Measurements from ENCODE around the gene SRMS. TPM values are rescaled to one million over a fixed set of nuclear protein-coding genes. Genes with fewer than 3 reads are reported as not detected.
A peak's percentile ranks its signal among the peaks of the same experiment; 100 is the strongest.

Gene SRMS
- total and polyA plus RNA-seq, 2 donors, result 0.05 TPM

GRCh38 chr20:63557481-63557891, 9.9 kb upstream of the SRMS start:
- peaks cover 4 to 11% of the 10 kb centered on the region in 2 donors for H3K36me3 ChIP-seq (ENCODE audit: control insufficient read depth in 2 of 2, insufficient read depth in 2 of 2, low read length in 1 of 2)

GRCh38 chr20:63556873-63557478, 9.4 kb upstream of the SRMS start:
- peaks cover 4 to 11% of the 10 kb centered on the region in 2 donors for H3K36me3 ChIP-seq (ENCODE audit: control insufficient read depth in 2 of 2, insufficient read depth in 2 of 2, low read length in 1 of 2)
- H3K4me1 ChIP-seq (ENCODE audit: control insufficient read depth in 2 of 2, insufficient read depth in 2 of 2, low read length in 2 of 2), result peaks cover 12 to 25% of the 10 kb centered on the region in 2 donors
- 96% methylated on average over 23 of the region's 23 CpGs for WGBS
- H3K27me3 ChIP-seq (ENCODE audit: control insufficient read depth in 2 of 2, insufficient read depth in 1 of 2, low read length in 1 of 2), result peaks cover 0 to 29% of the 10 kb centered on the region in 2 donors
- H3K9me3 ChIP-seq (ENCODE audit: control insufficient read depth in 2 of 2, insufficient read depth in 1 of 2, low read length in 1 of 2), result peaks cover 0 to 11% of the 10 kb centered on the region in 2 donors
- DNase-seq (ENCODE audit: low read depth in 6 of 9, low spot score in 9 of 9), result no peak
- no peak overlapping the region for H3K4me3 ChIP-seq (ENCODE audit: low read length in 2 of 2)
- H3K27ac ChIP-seq (ENCODE audit: low read depth in 1 of 2, low read length in 1 of 2), result no peak overlapping the region

More at GRCh38 chr20:63557481-63557891, 9.9 kb upstream of the SRMS start:
- Histone ChIP-seq H3K4me1 (ENCODE audit: control insufficient read depth in 2 of 2, insufficient read depth in 2 of 2, low read length in 2 of 2) (peaks cover 7 to 20% of the 10 kb centered on the region in 2 donors), H3K9me3 (ENCODE audit: control insufficient read depth in 2 of 2, insufficient read depth in 1 of 2, low read length in 1 of 2) (peaks cover 0 to 7% of the 10 kb centered on the region in 2 donors), H3K4me3 (ENCODE audit: low read length in 2 of 2) (no peak overlapping the region), H3K27me3 (ENCODE audit: control insufficient read depth in 2 of 2, insufficient read depth in 1 of 2, low read length in 1 of 2) (peaks cover 0 to 29% of the 10 kb centered on the region in 2 donors), H3K27ac (ENCODE audit: low read depth in 1 of 2, low read length in 1 of 2) (no peak overlapping the region)
- 98% methylated on average over 19 of the region's 19 CpGs for WGBS
- no peak for DNase-seq (ENCODE audit: low read depth in 6 of 9, low spot score in 9 of 9)

GRCh38 chr20:63555661-63556381, 8.3 kb upstream of the SRMS start:
- Histone ChIP-seq H3K4me1 (ENCODE audit: control insufficient read depth in 2 of 2, insufficient read depth in 2 of 2, low read length in 2 of 2) (peaks cover 15 to 30% of the 10 kb centered on the region in 2 donors), H3K36me3 (ENCODE audit: control insufficient read depth in 2 of 2, insufficient read depth in 2 of 2, low read length in 1 of 2) (peaks cover 0 to 7% of the 10 kb centered on the region in 2 donors), H3K4me3 (ENCODE audit: low read length in 2 of 2) (no peak overlapping the region), H3K9me3 (ENCODE audit: control insufficient read depth in 2 of 2, insufficient read depth in 1 of 2, low read length in 1 of 2) (peaks cover 0 to 11% of the 10 kb centered on the region in 2 donors), H3K27me3 (ENCODE audit: control insufficient read depth in 2 of 2, insufficient read depth in 1 of 2, low read length in 1 of 2) (peaks cover 0 to 32% of the 10 kb centered on the region in 2 donors), H3K27ac (ENCODE audit: low read depth in 1 of 2, low read length in 1 of 2) (no peak overlapping the region)
- DNase-seq (ENCODE audit: low read depth in 6 of 9, low spot score in 9 of 9), result no peak
- 96% methylated on average over 45 of the region's 45 CpGs for WGBS

- H3K4me3 ChIP-seq (ENCODE audit: low read length in 2 of 2), result peak overlapping the region; percentile 9 to 61
- H3K27me3 ChIP-seq (ENCODE audit: control insufficient read depth in 2 of 2, insufficient read depth in 1 of 2, low read length in 1 of 2), result peaks cover 0 to 37% of the 10 kb centered on the region in 2 donors
- no peaks in the 10 kb centered on the region for H3K36me3 ChIP-seq (ENCODE audit: control insufficient read depth in 2 of 2, insufficient read depth in 2 of 2, low read length in 1 of 2)
- peak in 2 of 9 donors; percentile 21 to 36 for DNase-seq (ENCODE audit: low read depth in 6 of 9, low spot score in 9 of 9)
- peaks cover 0 to 11% of the 10 kb centered on the region in 2 donors for H3K9me3 ChIP-seq (ENCODE audit: control insufficient read depth in 2 of 2, insufficient read depth in 1 of 2, low read length in 1 of 2)
- peaks cover 15 to 37% of the 10 kb centered on the region in 2 donors for H3K4me1 ChIP-seq (ENCODE audit: control insufficient read depth in 2 of 2, insufficient read depth in 2 of 2, low read length in 2 of 2)
- no peak overlapping the region for H3K27ac ChIP-seq (ENCODE audit: low read depth in 1 of 2, low read length in 1 of 2)
- WGBS, result 79% methylated on average over 38 of the region's 38 CpGs
Observed at GRCh38 chr20:63554361-63555278, 7.1 kb upstream of the SRMS start.

GRCh38 chr20:63553933-63554290, 6.4 kb upstream of the SRMS start, which contains the start of gene FNDC11:
TSS of gene FNDC11 (plus strand) at chr20:63554159. CDS start at chr20:63555664, 1,505 bp downstream.
- WGBS, result 2% methylated on average over 34 of the region's 34 CpGs
- peaks cover 0 to 42% of the 10 kb centered on the region in 2 donors for H3K27me3 ChIP-seq (ENCODE audit: control insufficient read depth in 2 of 2, insufficient read depth in 1 of 2, low read length in 1 of 2)
- DNase-seq (ENCODE audit: low read depth in 6 of 9, low spot score in 9 of 9), result peak in 3 of 9 donors; percentile 42 to 67 (median 44)
- H3K36me3 ChIP-seq (ENCODE audit: control insufficient read depth in 2 of 2, insufficient read depth in 2 of 2, low read length in 1 of 2), result no peaks in the 10 kb centered on the region
- peaks cover 0 to 11% of the 10 kb centered on the region in 2 donors for H3K9me3 ChIP-seq (ENCODE audit: control insufficient read depth in 2 of 2, insufficient read depth in 1 of 2, low read length in 1 of 2)
- H3K4me1 ChIP-seq (ENCODE audit: control insufficient read depth in 2 of 2, insufficient read depth in 2 of 2, low read length in 2 of 2), result peaks cover 15 to 42% of the 10 kb centered on the region in 2 donors
- peak within 1 kb of the TSS; percentile 66 to 98 for H3K27ac ChIP-seq (ENCODE audit: low read depth in 1 of 2, low read length in 1 of 2)
- peak within 1 kb of the TSS; percentile 60 to 61 for H3K4me3 ChIP-seq (ENCODE audit: low read length in 2 of 2)

GRCh38 chr20:63553251-63553932, 5.8 kb upstream of the SRMS start:
- peaks cover 0 to 47% of the 10 kb centered on the region in 2 donors for H3K27me3 ChIP-seq (ENCODE audit: control insufficient read depth in 2 of 2, insufficient read depth in 1 of 2, low read length in 1 of 2)
- H3K36me3 ChIP-seq (ENCODE audit: control insufficient read depth in 2 of 2, insufficient read depth in 2 of 2, low read length in 1 of 2), result no peaks in the 10 kb centered on the region
- H3K4me3 ChIP-seq (ENCODE audit: low read length in 2 of 2), result peak overlapping the region; percentile 60 to 61
- peak; percentile 68 to 92 (median 77) for DNase-seq (ENCODE audit: low read depth in 6 of 9, low spot score in 9 of 9)
- WGBS, result 3% methylated on average over 37 of the region's 37 CpGs
- peaks cover 20 to 47% of the 10 kb centered on the region in 2 donors for H3K4me1 ChIP-seq (ENCODE audit: control insufficient read depth in 2 of 2, insufficient read depth in 2 of 2, low read length in 2 of 2)
- peaks cover 0 to 11% of the 10 kb centered on the region in 2 donors for H3K9me3 ChIP-seq (ENCODE audit: control insufficient read depth in 2 of 2, insufficient read depth in 1 of 2, low read length in 1 of 2)
- H3K27ac ChIP-seq (ENCODE audit: low read depth in 1 of 2, low read length in 1 of 2), result peak overlapping the region; percentile 66 to 98

GRCh38 chr20:63552481-63553249, 5.1 kb upstream of the SRMS start:
- DNase-seq (ENCODE audit: low read depth in 6 of 9, low spot score in 9 of 9), result peak; percentile 56 to 93 (median 73)

GRCh38 chr20:63551068-63551467, 3.5 kb upstream of the SRMS start:
- peaks cover 2 to 67% of the 10 kb centered on the region in 2 donors for H3K27me3 ChIP-seq (ENCODE audit: control insufficient read depth in 2 of 2, insufficient read depth in 1 of 2, low read length in 1 of 2)
- H3K4me3 ChIP-seq (ENCODE audit: low read length in 2 of 2), result no peak overlapping the region
- no peaks in the 10 kb centered on the region for H3K36me3 ChIP-seq (ENCODE audit: control insufficient read depth in 2 of 2, insufficient read depth in 2 of 2, low read length in 1 of 2)
- no peak for DNase-seq (ENCODE audit: low read depth in 6 of 9, low spot score in 9 of 9)
- no peak overlapping the region for H3K27ac ChIP-seq (ENCODE audit: low read depth in 1 of 2, low read length in 1 of 2)
- 88% methylated on average over 9 of the region's 9 CpGs for WGBS
- H3K9me3 ChIP-seq (ENCODE audit: control insufficient read depth in 2 of 2, insufficient read depth in 1 of 2, low read length in 1 of 2), result peaks cover 0 to 16% of the 10 kb centered on the region in 2 donors
- H3K4me1 ChIP-seq (ENCODE audit: control insufficient read depth in 2 of 2, insufficient read depth in 2 of 2, low read length in 2 of 2), result peaks cover 21 to 55% of the 10 kb centered on the region in 2 donors

More at GRCh38 chr20:63552481-63553249, 5.1 kb upstream of the SRMS start:
- peak overlapping the region in 1 of 2 donors; percentile 16 for H3K4me3 ChIP-seq (ENCODE audit: low read length in 2 of 2)
- H3K27ac ChIP-seq (ENCODE audit: low read depth in 1 of 2, low read length in 1 of 2), result peak overlapping the region; percentile 84 to 98
- H3K27me3 ChIP-seq (ENCODE audit: control insufficient read depth in 2 of 2, insufficient read depth in 1 of 2, low read length in 1 of 2), result peaks cover 0 to 54% of the 10 kb centered on the region in 2 donors
- H3K9me3 ChIP-seq (ENCODE audit: control insufficient read depth in 2 of 2, insufficient read depth in 1 of 2, low read length in 1 of 2), result peaks cover 0 to 11% of the 10 kb centered on the region in 2 donors
- peaks cover 21 to 50% of the 10 kb centered on the region in 2 donors for H3K4me1 ChIP-seq (ENCODE audit: control insufficient read depth in 2 of 2, insufficient read depth in 2 of 2, low read length in 2 of 2)
- no peaks in the 10 kb centered on the region for H3K36me3 ChIP-seq (ENCODE audit: control insufficient read depth in 2 of 2, insufficient read depth in 2 of 2, low read length in 1 of 2)
- WGBS, result 26% methylated on average over 15 of the region's 15 CpGs

All from thymus (tissue), 11 donors.